GM12878 (cell line): ENCODE measurements around the gene ZDHHC17. TPM values are rescaled to one million over a fixed set of nuclear protein-coding genes. Genes with fewer than 3 reads are reported as not detected.

ENCODE experiments used
- ATAC-seq: fragments of 200-7000 bp; cut with Tn5 transposase; 3 replicates; pipeline ENCODE4 v1.9.1; 2020; ENCODE audit warnings: mild to moderate bottlenecking, moderate library complexity
- BruUV-seq: library from RNA; stranded (reverse); fragments of 400-500 nt; replicated peaks from 2 replicates; lab custom pipeline; 2021; lab: Mats Ljungman, UMichigan
- CTCF ChIA-PET: fragments of 300-600 bp; sonication (Branson Sonifier 250); formaldehyde crosslinking; extraction: SDS; loops from one replicate; lab custom pipeline; 2021; ENCODE audit warnings: inconsistent platforms; lab: Yijun Ruan, JAX
- POLR2A ChIA-PET: fragments of 350-600 bp; formaldehyde crosslinking; extraction: SDS; loops from one replicate; lab custom pipeline; 2021; ENCODE audit warnings: inconsistent platforms; lab: Charles Lee
- RAD21 ChIA-PET: fragments of 300-600 bp; sonication (Branson Sonifier 250); formaldehyde crosslinking; loops from one replicate; lab custom pipeline; 2023; ENCODE audit warnings: antibody characterized with exemption; ENCODE audit not compliant: unreplicated experiment; lab: Charles Lee
- SMC1A ChIA-PET: fragments of 300-600 bp; sonication (Branson Sonifier 250); formaldehyde crosslinking; loops from one replicate; lab custom pipeline; 2023; ENCODE audit not compliant: unreplicated experiment, uncharacterized antibody; lab: Charles Lee
- DNase-seq: peaks from one replicate; pipeline ENCODE4 v3.0.0-alpha.2; 2011; ENCODE audit warnings: low read depth, low spot score
- FAIRE-seq: peaks from 3 replicates; lab custom pipeline; 2011; peaks lifted over from hg19 to GRCh38; lab: Jason Lieb, UNC
- H2AFZ ChIP-seq: 2 replicates; pipeline ENCODE4 v1.6.0; 2011; ENCODE audit warnings: low read depth, low read length, control low read depth; ENCODE audit not compliant: control insufficient read depth
- H3K27ac ChIP-seq: 2 replicates; pipeline ENCODE4 v1.5.1; 2011; ENCODE audit warnings: control low read depth; ENCODE audit not compliant: control insufficient read depth, insufficient read depth
- H3K27me3 ChIP-seq, 2 experiments: replicated peaks in 1 of 2; 2 replicates each; pipeline versions ENCODE4 v1.6.0 to v1.6.1; 2011; ENCODE audit warnings: low read length in 1 of 2; ENCODE audit not compliant: control insufficient read depth in 2 of 2, insufficient read depth in 2 of 2
- H3K36me3 ChIP-seq, 2 experiments: 2 replicates each; pipeline ENCODE4 v1.5.1; 2011; ENCODE audit warnings: low read length in 1 of 2; ENCODE audit not compliant: control insufficient read depth in 2 of 2, insufficient read depth in 2 of 2
- H3K4me1 ChIP-seq: 2 replicates; pipeline ENCODE4 v1.6.1; 2011; ENCODE audit warnings: mild to moderate bottlenecking, low read length, moderate library complexity, mixed read lengths; ENCODE audit not compliant: control insufficient read depth, insufficient read depth
- H3K4me2 ChIP-seq: 2 replicates; pipeline ENCODE4 v1.6.0; 2011; ENCODE audit warnings: control low read depth; ENCODE audit not compliant: control insufficient read depth, insufficient read depth
- H3K4me3 ChIP-seq: fragments of 200-600 bp; sonication (generic); 2 replicates; pipeline ENCODE4 v1.5.1; 2016
- H3K79me2 ChIP-seq: 2 replicates; pipeline ENCODE4 v1.6.0; 2011; ENCODE audit warnings: low read length; ENCODE audit not compliant: control insufficient read depth, insufficient read depth
- H3K9ac ChIP-seq: 2 replicates; pipeline ENCODE4 v1.8.0; 2011; ENCODE audit warnings: low read length, control low read depth, mixed read lengths; ENCODE audit not compliant: control insufficient read depth, insufficient read depth
- H3K9me3 ChIP-seq: replicated peaks from 3 replicates; pipeline ENCODE4 v1.5.1; 2011; ENCODE audit warnings: mild to moderate bottlenecking, low read length; ENCODE audit not compliant: control insufficient read depth, insufficient read depth
- H4K20me1 ChIP-seq: 2 replicates; pipeline ENCODE4 v1.6.0; 2011; ENCODE audit not compliant: control insufficient read depth, insufficient read depth
- CEBPB ChIP-seq, 2 experiments: fragments of 150-350 bp in 1 of 2; IDR thresholded peaks; 2 replicates each; pipeline ENCODE4 v1.6.1; 2012 to 2014; ENCODE audit warnings: low read depth in 2 of 2, low read length in 2 of 2, borderline replicate concordance in 1 of 2, inconsistent platforms in 1 of 2
- HDGF ChIP-seq: fragments of 450-650 bp; IDR thresholded peaks from 2 replicates; pipeline ENCODE4 v1.6.1; 2016; ENCODE audit warnings: antibody characterized with exemption
- JUND ChIP-seq: IDR thresholded peaks from 2 replicates; pipeline ENCODE4 v1.6.1; 2012; ENCODE audit warnings: low read depth, mild to moderate bottlenecking, low read length, improper control_type of control experiment, moderate library complexity
- MXI1 ChIP-seq: fragments of 150-350 bp; IDR thresholded peaks from 2 replicates; pipeline ENCODE4 v1.6.1; 2011; ENCODE audit warnings: low read depth, mild to moderate bottlenecking, inconsistent platforms, low read length, improper control_type of control experiment
- NFXL1 ChIP-seq: fragments of 450-650 bp; IDR thresholded peaks from 2 replicates; pipeline ENCODE4 v1.6.1; 2017; ENCODE audit warnings: antibody characterized with exemption, mild to moderate bottlenecking, borderline replicate concordance
- NFYB ChIP-seq: IDR thresholded peaks from 2 replicates; pipeline ENCODE4 v1.6.1; 2011; ENCODE audit warnings: low read depth, mild to moderate bottlenecking, low read length, improper control_type of control experiment, moderate library complexity; ENCODE audit not compliant: insufficient read depth
- NR2C2 ChIP-seq: IDR thresholded peaks from 2 replicates; pipeline ENCODE4 v1.6.1; 2011; ENCODE audit warnings: borderline replicate concordance, low read depth; ENCODE audit not compliant: control insufficient read depth, insufficient read length
- POLR2A ChIP-seq: IDR thresholded peaks from 2 replicates; pipeline ENCODE4 v1.6.1; 2011; ENCODE audit warnings: low read depth, mild to moderate bottlenecking, low read length
- SMAD5 ChIP-seq: IDR thresholded peaks from 2 replicates; pipeline ENCODE4 v1.6.1; 2016; ENCODE audit warnings: antibody characterized with exemption, low read depth
- SREBF1 ChIP-seq: IDR thresholded peaks from 2 replicates; pipeline ENCODE4 v1.6.1; 2012; ENCODE audit warnings: mild to moderate bottlenecking, low read length
- SRF ChIP-seq, 2 experiments: IDR thresholded peaks; 2 replicates each; pipeline ENCODE4 v1.6.1; 2011; ENCODE audit warnings: low read depth in 2 of 2, low read length in 2 of 2, mild to moderate bottlenecking in 1 of 2, moderate library complexity in 1 of 2
- WRNIP1 ChIP-seq: IDR thresholded peaks from 2 replicates; pipeline ENCODE4 v1.6.1; 2011; ENCODE audit warnings: low read depth, low read length, improper control_type of control experiment, borderline replicate concordance
- ZZZ3 ChIP-seq: IDR thresholded peaks from 2 replicates; pipeline ENCODE4 v1.6.1; 2011; ENCODE audit warnings: low read depth; ENCODE audit not compliant: control insufficient read depth, insufficient read length
- WGBS: methylation state at CpG from one replicate; pipeline ENCODE4 v1.1.6; 2016; ENCODE audit warnings: low lambda C conversion rate; ENCODE audit not compliant: insufficient replicate concordance, insufficient coverage; ENCODE audit errors: missing lambda C conversion rate; 5-methylcytosine and 5-hydroxymethylcytosine counted together
- in situ Hi-C: fragments of 300-500 bp; cut with MboI; formaldehyde crosslinking; loops from 9 replicates; pipeline ENCODE4 v1.14.3; 2018; ENCODE audit warnings: mixed read lengths
- intact Hi-C: fragments of 100-400 bp; cut with micrococcal nuclease; formaldehyde crosslinking; loops from one replicate; pipeline ENCODE4 v1.14.2; 2022; ENCODE audit not compliant: unreplicated experiment
- polyA plus RNA-seq, 11 experiments: library from polyadenylated mRNA; depleted of rRNA in 4 of 11; unstranded in 6 of 11; stranded (reverse) in 5 of 11; fragments of >200 nt; fragmentation: Nextera tagmentation in 4 of 11; fragmentation: Illumina TruSeq in 1 of 11; extraction: Ambion mirVana in 4 of 11; extraction: Trizol in 1 of 11; gene quantifications; 1 replicate in 1 of 11; 2 replicates in 10 of 11; pipeline versions ENCODE4 v1.2.1 to v1.2.3, GENCODE V29; 2011 to 2016; ENCODE audit warnings: inconsistent platforms in 2 of 11, missing spikeins in 2 of 11, low read depth in 1 of 11
- total RNA-seq, 4 experiments: library from RNA; depleted of rRNA in 3 of 4; stranded (reverse); fragments of >200 nt in 3 of 4; fragmentation: Illumina TruSeq in 1 of 4; extraction: Trizol in 1 of 4; gene quantifications; 2 replicates each; pipeline versions ENCODE4 v1.2.1 to v1.2.3, GENCODE V29; 2013 to 2021
- TF ChIP-seq, protein P1 (sequence below): fragments of 450-650 bp; IDR thresholded peaks from 2 replicates; pipeline ENCODE4 v1.6.1; 2016; ENCODE audit warnings: mild to moderate bottlenecking
- TF ChIP-seq, protein P2 (sequence below): IDR thresholded peaks from 2 replicates; pipeline ENCODE4 v1.6.1; 2011; ENCODE audit warnings: borderline replicate concordance, low read depth, mild to moderate bottlenecking, moderate library complexity, low read length; ENCODE audit not compliant: insufficient read depth, poor library complexity, severe bottlenecking
- TF ChIP-seq, protein P3 (sequence below): fragments of 450-650 bp; conservative IDR thresholded peaks from 2 replicates; pipeline ENCODE4 v1.6.1; 2017; ENCODE audit warnings: mild to moderate bottlenecking, moderate library complexity
- TF ChIP-seq, protein P4 (sequence below): IDR thresholded peaks from 2 replicates; pipeline ENCODE4 v1.6.1; 2011; ENCODE audit warnings: borderline replicate concordance, low read depth, mild to moderate bottlenecking, moderate library complexity, mixed read lengths, low read length; ENCODE audit not compliant: insufficient read depth; ENCODE audit errors: extremely low read length

Gene ZDHHC17
- total and polyA plus RNA-seq, 10 of the 15 experiments (the other 5 are each of a cell fraction or from before 2014, with no cell fraction given): 4.3 to 50.0 (median 19.3) TPM

DNA sequence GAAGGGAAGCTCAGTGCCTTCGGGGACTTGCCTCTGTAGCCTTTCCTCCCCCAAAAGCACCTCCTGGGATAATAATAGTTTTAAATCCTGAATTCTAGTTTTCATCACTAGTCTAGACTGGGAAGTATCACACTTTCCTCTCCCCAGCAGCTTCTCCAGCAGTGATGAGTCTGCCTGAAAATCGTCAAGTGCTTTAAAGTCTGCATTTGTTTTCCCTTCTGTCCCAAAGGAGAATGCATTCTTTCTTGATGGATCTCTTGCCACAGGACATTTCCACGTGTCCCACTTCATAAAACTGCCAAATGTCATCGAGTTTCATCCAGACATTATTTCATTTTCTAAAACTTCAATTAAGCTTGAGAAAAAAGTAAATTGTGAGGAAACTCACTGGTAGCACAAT lies 99.9 kb downstream of the ZDHHC17 start (continued):
- TF ChIP-seq, protein P1, sequence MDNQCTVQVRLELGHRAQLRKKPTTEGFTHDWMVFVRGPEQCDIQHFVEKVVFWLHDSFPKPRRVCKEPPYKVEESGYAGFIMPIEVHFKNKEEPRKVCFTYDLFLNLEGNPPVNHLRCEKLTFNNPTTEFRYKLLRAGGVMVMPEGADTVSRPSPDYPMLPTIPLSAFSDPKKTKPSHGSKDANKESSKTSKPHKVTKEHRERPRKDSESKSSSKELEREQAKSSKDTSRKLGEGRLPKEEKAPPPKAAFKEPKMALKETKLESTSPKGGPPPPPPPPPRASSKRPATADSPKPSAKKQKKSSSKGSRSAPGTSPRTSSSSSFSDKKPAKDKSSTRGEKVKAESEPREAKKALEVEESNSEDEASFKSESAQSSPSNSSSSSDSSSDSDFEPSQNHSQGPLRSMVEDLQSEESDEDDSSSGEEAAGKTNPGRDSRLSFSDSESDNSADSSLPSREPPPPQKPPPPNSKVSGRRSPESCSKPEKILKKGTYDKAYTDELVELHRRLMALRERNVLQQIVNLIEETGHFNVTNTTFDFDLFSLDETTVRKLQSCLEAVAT: no peak
- TF ChIP-seq NFXL1 (no peak), SMAD5 (no peak), HDGF (no peak), JUND (no peak), WRNIP1 (no peak)
- TF ChIP-seq, protein P2, sequence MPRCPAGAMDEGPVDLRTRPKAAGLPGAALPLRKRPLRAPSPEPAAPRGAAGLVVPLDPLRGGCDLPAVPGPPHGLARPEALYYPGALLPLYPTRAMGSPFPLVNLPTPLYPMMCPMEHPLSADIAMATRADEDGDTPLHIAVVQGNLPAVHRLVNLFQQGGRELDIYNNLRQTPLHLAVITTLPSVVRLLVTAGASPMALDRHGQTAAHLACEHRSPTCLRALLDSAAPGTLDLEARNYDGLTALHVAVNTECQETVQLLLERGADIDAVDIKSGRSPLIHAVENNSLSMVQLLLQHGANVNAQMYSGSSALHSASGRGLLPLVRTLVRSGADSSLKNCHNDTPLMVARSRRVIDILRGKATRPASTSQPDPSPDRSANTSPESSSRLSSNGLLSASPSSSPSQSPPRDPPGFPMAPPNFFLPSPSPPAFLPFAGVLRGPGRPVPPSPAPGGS: no peak

DNA sequence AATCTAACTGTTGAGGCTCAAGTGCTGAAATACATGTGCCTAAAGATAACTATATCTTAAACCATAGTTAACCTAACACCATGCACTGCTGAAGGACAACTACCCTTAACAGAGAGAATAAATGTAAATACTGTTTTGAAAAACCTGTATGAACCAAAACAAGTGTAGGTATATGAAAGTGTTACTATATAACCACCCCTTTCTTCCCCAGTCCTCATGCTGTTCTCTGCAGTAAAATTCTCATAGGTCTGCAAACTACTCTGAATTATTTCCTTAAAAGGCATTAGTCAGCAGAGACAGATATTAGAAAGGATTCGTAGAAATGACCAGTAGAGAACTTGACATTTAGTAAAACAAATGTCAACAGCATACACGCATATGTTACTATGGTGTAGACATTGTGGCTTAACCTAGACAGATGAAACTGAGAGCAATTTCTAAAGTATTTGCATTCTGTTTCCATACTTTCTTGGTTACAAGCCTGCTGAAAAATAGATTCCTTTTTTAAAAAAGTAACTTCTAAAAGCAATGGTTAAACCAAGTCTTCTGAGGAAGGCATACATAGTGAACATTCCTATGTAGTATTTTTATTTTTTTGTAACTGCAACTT lies 101.0 kb downstream of the ZDHHC17 start:
- no peak overlapping the region for H3K27ac ChIP-seq
- DNase-seq: no peak
- no peak overlapping the region for H3K9ac ChIP-seq
- FAIRE-seq: peak; percentile 57
- H3K27me3 ChIP-seq: no peaks in the 10 kb centered on the region
- H3K79me2 ChIP-seq: no peaks in the 10 kb centered on the region
- no peaks in the 10 kb centered on the region for H3K9me3 ChIP-seq
- SMC1A ChIA-PET: no interaction called here
- H2AFZ ChIP-seq: no peak overlapping the region
- RAD21 ChIA-PET: no interaction called here
- 2% methylated on average over 2 of the region's 2 CpGs for WGBS
- CTCF ChIA-PET: no interaction called here
- H3K36me3 ChIP-seq: no peaks in the 10 kb centered on the region; a peak in 1 of 4 replicates
- no peaks in the 10 kb centered on the region for H4K20me1 ChIP-seq
- BruUV-seq: no TSS peak
- peak overlapping the region; percentile 4; the same call in 1 of the 2 replicates for H3K4me2 ChIP-seq
- H3K4me3 ChIP-seq: no peak overlapping the region
- no peaks in the 10 kb centered on the region; the same call in 1 of the 2 replicates for H3K4me1 ChIP-seq
- peak; percentile 83 for ATAC-seq
- in situ Hi-C loops: no loop called here
- POLR2A ChIA-PET: no interaction called here
- intact Hi-C loops: no loop called here
- TF ChIP-seq, protein P3, sequence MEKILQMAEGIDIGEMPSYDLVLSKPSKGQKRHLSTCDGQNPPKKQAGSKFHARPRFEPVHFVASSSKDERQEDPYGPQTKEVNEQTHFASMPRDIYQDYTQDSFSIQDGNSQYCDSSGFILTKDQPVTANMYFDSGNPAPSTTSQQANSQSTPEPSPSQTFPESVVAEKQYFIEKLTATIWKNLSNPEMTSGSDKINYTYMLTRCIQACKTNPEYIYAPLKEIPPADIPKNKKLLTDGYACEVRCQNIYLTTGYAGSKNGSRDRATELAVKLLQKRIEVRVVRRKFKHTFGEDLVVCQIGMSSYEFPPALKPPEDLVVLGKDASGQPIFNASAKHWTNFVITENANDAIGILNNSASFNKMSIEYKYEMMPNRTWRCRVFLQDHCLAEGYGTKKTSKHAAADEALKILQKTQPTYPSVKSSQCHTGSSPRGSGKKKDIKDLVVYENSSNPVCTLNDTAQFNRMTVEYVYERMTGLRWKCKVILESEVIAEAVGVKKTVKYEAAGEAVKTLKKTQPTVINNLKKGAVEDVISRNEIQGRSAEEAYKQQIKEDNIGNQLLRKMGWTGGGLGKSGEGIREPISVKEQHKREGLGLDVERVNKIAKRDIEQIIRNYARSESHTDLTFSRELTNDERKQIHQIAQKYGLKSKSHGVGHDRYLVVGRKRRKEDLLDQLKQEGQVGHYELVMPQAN: no peak
- TF ChIP-seq CEBPB (IDR thresholded peaks at IDR 0.05; ENCODE audit: borderline replicate concordance in 1 of 2, low read depth in 2 of 2, low read length in 2 of 2): no peak
- no peak for TF ChIP-seq SRF (IDR thresholded peaks at IDR 0.05; ENCODE audit: low read depth in 2 of 2, low read length in 2 of 2)
- no peak for TF ChIP-seq NFYB
- no peak for TF ChIP-seq NR2C2
- no peak for TF ChIP-seq ZZZ3
- TF ChIP-seq MXI1: no peak
- TF ChIP-seq, protein P4, sequence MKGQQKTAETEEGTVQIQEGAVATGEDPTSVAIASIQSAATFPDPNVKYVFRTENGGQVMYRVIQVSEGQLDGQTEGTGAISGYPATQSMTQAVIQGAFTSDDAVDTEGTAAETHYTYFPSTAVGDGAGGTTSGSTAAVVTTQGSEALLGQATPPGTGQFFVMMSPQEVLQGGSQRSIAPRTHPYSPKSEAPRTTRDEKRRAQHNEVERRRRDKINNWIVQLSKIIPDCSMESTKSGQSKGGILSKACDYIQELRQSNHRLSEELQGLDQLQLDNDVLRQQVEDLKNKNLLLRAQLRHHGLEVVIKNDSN: no peak
- TF ChIP-seq SREBF1: no peak
- no peak for TF ChIP-seq POLR2A
